ENCODE data around the gene SLC38A9. TPM values are rescaled to one million over a fixed set of nuclear protein-coding genes. Genes with fewer than 3 reads are reported as not detected.

SLC38A9 gene
- total RNA-seq, 2 donors from 2014 or later, result 38.5 to 41.7 TPM

DNA sequence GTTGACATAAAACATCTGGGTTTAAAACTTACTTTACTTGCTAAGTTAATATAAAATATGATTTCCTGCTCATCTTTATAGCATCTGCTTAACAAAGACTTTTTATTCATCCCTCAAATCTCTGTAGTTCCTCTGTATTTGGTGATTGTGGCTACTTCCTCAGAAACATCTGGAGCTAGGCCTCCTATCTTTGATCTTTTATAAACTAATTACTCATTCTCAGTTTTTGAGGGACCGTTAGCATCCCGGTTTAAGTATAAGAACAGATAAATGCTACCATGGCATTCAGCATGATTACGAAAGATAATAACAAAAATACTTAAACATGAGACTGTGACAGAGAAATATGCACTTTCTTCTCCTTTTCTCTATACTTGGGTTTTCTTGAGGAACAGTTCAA is 85.3 kb downstream of the SLC38A9 start:
- Histone ChIP-seq H3K27me3 (ENCODE audit: control insufficient read depth, insufficient read depth, low read length, poor library complexity, severe bottlenecking) (no peaks in the 10 kb centered on the region), H3K27ac (ENCODE audit: low read depth, low read length) (no peak overlapping the region), H3K9me3 (ENCODE audit: control insufficient read depth, low read length) (no peaks in the 10 kb centered on the region), H3K4me1 (ENCODE audit: control insufficient read depth, insufficient read depth, low read length) (no peaks in the 10 kb centered on the region), H3K4me3 (ENCODE audit: low read length) (no peak overlapping the region), H3K9ac (ENCODE audit: extremely low read depth, low read length, poor library complexity, severe bottlenecking) (no peak overlapping the region), H3K36me3 (ENCODE audit: control insufficient read depth, insufficient read depth, low read length) (peaks cover 4% of the 10 kb centered on the region)
- no peak overlapping the region for H3K27ac Mint-ChIP-seq
- peaks cover 32% of the 10 kb centered on the region for H3K4me1 Mint-ChIP-seq
- peaks cover 11% of the 10 kb centered on the region for H3K36me3 Mint-ChIP-seq (ENCODE audit: low read depth)
- no peak for DNase-seq
- H3K27me3 Mint-ChIP-seq (ENCODE audit: insufficient read depth), result no peaks in the 10 kb centered on the region
- 83% methylated on average over 3 of the region's 3 CpGs; no CpG with 5 or more reads in 1 of the 2 experiments for WGBS, 2 experiments (ENCODE audit: insufficient coverage in 1 of 2, insufficient read length in 1 of 2)
- H3K9me3 Mint-ChIP-seq, result no peaks in the 10 kb centered on the region
- TF ChIP-seq CTCF (conservative IDR thresholded peaks at IDR 0.05), result no peak
- H3K4me3 Mint-ChIP-seq, result no peak overlapping the region

- H3K9ac ChIP-seq (ENCODE audit: extremely low read depth, low read length, poor library complexity, severe bottlenecking), result no peak overlapping the region
- no peaks in the 10 kb centered on the region for H3K4me1 ChIP-seq (ENCODE audit: control insufficient read depth, insufficient read depth, low read length)
- no peak overlapping the region for H3K4me3 ChIP-seq (ENCODE audit: low read length)
- no peaks in the 10 kb centered on the region for H3K9me3 ChIP-seq (ENCODE audit: control insufficient read depth, low read length)
- Mint-ChIP-seq H3K4me1 (peaks cover 40% of the 10 kb centered on the region), H3K9me3 (no peaks in the 10 kb centered on the region), H3K27ac (no peak overlapping the region), H3K4me3 (no peak overlapping the region), H3K27me3 (ENCODE audit: insufficient read depth) (no peaks in the 10 kb centered on the region), H3K36me3 (ENCODE audit: low read depth) (peaks cover 8% of the 10 kb centered on the region)
- H3K27ac ChIP-seq (ENCODE audit: low read depth, low read length), result no peak overlapping the region
- no peaks in the 10 kb centered on the region for H3K27me3 ChIP-seq (ENCODE audit: control insufficient read depth, insufficient read depth, low read length, poor library complexity, severe bottlenecking)
- no peak for TF ChIP-seq CTCF (conservative IDR thresholded peaks at IDR 0.05)
- peaks cover 4% of the 10 kb centered on the region for H3K36me3 ChIP-seq (ENCODE audit: control insufficient read depth, insufficient read depth, low read length)
- DNase-seq, result no peak
Measured at GRCh38 chr5:55625913-55626312, 86.2 kb downstream of the SLC38A9 start.

GRCh38 chr5:55625589-55625909 is 86.6 kb downstream of the SLC38A9 start:
- no peaks in the 10 kb centered on the region for H3K9me3 Mint-ChIP-seq
- no peak for TF ChIP-seq CTCF (conservative IDR thresholded peaks at IDR 0.05)
- peaks cover 4% of the 10 kb centered on the region for H3K36me3 ChIP-seq (ENCODE audit: control insufficient read depth, insufficient read depth, low read length)
- WGBS, 2 experiments (ENCODE audit: insufficient coverage in 1 of 2, insufficient read length in 1 of 2), result 58 to 77% methylated on average over 3 to 4 of the region's 4 CpGs
- H3K9me3 ChIP-seq (ENCODE audit: control insufficient read depth, low read length), result no peaks in the 10 kb centered on the region
- DNase-seq, result peak; percentile 59
- H3K27me3 Mint-ChIP-seq (ENCODE audit: insufficient read depth), result no peaks in the 10 kb centered on the region
- peak overlapping the region; percentile 21 for H3K27ac ChIP-seq (ENCODE audit: low read depth, low read length)
- no peak overlapping the region for H3K9ac ChIP-seq (ENCODE audit: extremely low read depth, low read length, poor library complexity, severe bottlenecking)
- no peak overlapping the region for H3K4me3 Mint-ChIP-seq
- H3K4me3 ChIP-seq (ENCODE audit: low read length), result no peak overlapping the region
- H3K4me1 ChIP-seq (ENCODE audit: control insufficient read depth, insufficient read depth, low read length), result no peaks in the 10 kb centered on the region
- peaks cover 8% of the 10 kb centered on the region for H3K36me3 Mint-ChIP-seq (ENCODE audit: low read depth)
- H3K4me1 Mint-ChIP-seq, result peaks cover 44% of the 10 kb centered on the region
- H3K27me3 ChIP-seq (ENCODE audit: control insufficient read depth, insufficient read depth, low read length, poor library complexity, severe bottlenecking), result no peaks in the 10 kb centered on the region
- peak overlapping the region; percentile 80 for H3K27ac Mint-ChIP-seq

Data from endodermal cell (in vitro differentiated cells).